ENCODE measurements around the gene GLIS1.
A peak's percentile ranks its signal among the peaks of the same experiment; 100 is the strongest.

Gene GLIS1

DNA sequence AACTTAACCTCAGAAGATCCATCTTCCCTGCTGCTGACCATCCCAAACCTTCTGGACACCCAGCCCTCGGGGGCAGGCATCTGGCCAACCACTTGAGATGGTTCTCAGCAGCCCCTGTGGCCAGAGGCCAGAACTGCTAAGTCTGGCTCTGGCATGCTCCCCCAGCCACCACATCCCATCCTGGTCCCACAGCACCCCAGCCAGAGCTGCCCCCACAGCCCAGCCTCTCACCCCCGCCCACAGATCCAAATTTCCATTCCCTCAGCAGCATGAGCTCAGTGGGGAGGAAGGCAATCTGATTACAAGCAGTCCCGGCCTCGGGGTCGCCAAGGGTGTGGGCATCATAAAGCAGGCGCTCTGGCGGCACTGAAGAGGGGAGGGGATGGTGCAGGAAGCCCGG, 45.6 kb downstream of the GLIS1 start:
- DNase-seq = no peak

DNA sequence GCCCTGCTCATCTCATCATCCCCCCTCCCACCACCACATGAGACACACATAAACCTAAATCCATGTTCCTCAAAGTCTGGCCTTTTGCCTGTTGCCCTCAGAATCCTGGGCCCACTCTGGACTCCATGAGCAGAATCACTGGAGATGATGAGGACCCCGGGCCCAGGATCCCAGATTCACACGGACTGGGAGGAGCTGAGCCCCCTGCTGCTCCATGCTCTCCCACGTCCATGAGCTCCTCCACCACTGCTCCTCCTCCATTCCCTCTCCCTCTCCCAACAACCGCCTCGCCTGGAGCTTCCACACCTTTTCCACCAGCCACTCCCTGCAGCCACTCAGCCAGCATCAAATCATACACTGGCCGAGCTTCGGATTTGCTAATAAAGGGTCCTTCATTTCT, 47.6 kb downstream of the GLIS1 start:
- DNase-seq = no peak

DNA sequence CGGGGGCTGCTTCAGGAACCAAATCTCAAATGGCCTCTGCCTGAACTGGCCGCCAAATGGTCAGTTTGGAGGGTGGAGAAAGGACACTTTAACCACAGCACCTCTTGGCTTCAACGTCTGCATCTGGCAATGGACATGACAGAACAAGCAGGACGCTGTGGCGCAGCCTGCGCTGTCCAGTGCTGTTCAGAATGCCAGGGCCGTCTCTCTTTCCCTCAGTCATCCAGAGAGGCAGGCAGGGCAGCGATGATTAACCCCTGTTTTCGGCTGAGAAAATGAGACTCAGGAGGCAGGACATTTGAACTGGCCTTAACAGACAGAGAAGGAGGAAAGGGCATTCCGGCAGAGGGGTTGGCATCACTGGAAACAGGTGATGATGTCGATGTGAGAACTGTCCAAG, 48.6 kb downstream of the GLIS1 start:
- DNase-seq = no peak

DNA sequence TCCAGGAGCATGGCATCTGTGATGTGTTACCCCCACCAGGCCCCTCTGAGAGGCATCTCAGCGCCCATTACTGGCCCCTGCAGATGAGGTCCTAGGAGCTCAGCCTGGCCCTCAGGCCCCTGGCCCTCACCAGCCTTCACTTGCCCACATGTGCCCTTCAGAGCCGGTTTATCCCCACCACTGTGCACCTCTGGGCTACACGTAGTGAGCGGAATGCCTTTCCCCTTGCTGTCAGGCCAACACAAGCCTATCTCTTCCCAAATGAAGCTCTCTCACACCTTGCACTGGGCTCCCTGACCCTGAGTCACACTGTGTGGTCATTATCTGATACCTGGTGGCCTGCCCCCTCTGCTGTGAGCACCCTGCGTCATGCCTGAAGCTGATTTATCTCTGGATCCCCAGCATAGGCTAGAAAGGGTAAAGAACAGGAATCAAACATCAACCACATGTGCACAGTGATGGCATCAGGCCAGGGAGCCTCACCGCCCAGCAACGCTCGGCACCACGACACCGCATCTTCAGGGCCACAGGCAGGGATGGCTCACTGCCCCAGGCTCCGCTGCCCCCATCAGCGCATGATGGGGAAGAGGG, 49.1 kb downstream of the GLIS1 start:
- DNase-seq = no peak

DNA sequence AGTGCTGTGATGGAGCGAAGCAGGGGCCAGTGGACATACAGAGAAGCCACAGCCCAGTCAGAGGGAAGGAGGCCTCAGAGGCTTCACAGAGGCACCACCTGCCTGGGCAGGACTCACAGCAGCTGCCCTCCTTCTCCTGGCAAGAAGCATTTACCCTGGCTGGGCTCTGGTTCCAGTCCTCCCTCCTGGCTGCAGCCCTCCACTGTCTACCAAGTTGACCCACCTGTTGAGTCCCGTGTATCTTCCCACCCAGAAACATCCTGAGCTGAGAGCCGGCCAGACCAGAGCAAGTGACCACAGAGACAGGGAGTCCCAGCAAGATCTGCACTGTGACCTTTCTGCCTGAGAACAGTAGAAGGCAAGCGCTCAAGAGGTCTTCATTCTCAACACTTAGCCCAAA, 49.7 kb downstream of the GLIS1 start:
- DNase-seq = no peak

DNA sequence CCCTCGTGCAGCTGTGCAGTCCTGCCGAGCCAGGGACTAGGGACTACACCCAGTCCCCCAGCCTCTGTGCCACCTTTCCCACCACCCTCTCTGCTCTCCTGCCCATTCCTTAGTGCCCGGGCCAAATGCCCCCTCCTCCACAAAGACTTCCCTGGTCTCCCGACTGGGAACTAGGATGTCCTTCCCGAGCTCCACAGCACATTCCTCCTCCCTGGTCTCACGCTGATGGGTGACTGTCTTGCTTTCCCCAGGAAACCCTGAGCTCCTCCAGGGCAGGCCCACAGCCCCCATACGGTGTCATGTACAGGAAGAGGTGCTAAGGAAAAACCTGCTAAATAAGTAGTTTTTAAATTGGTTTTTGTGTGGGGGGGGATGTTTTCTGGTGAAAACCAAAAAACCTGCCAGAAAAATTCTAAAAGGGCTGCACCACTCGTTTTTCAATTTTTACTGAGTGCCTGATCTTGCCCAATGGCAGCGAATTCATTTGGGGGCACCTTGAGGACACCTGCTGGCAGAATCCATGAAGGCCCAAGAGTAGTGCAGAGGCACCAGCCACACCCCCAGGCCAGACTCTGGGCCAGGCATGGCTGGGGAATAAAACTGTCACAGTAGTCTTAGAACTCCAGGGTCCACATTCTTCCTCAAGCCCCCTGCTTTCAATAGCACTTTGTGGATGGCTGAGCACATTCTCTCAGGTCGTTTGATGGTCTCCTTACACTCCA, 50.4 kb downstream of the GLIS1 start:
- no peak for DNase-seq

DNA sequence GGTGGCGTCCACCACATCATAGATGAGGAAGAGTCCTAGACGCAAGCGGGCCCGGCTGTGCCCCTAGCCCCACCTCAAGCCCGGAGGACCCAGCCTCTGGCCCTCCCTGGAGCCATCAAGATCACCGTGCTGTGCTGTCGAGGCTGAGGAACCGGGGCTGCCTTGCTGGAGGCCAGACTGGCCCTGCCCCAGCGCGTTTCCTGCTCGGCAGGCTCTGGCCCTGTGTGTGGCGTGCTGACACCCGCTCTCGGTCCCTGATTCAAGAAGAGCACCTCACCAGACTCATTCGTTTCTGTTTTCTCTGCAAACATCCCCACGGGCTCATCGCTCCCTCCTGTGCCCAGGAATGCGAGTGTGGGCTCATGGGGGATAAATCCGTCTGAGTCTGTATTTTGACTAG, 51.1 kb downstream of the GLIS1 start:
- no peak for DNase-seq

DNA sequence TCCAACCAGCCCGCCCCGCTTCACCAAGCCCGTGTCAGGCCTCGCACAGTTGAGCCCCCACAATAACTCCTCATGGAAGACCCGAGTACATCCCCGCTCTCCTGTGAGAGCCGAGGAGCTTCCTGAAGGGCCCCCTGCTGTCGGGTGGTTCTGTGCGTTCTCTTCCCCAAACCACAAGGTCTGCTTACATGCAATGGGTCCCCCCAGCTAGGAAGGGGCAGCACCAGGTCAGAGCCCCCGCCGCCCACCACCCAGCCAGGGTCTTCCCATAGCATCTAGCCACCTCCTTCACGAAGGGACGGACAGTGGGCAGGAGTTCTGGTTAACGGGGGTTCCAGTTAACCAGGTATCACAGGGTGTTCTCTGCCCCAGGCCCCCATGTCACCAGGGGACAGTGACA, 51.5 kb downstream of the GLIS1 start:
- no peak for DNase-seq

DNA sequence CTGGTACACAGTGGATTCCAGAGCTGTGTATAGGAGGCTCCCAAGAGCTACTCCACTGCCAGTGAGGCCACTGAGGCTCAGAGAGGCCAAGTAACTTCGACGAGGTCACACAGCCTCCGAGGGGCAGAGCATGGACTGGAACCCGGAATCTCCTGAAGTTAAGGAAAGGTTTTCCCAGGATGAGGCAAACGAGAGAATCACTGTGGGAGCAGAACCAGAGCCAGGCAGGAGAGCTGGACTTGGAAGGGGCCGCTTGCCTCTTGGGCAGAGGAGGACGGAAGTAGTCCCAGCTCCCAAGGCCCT, 52.0 kb downstream of the GLIS1 start:
- no peak for DNase-seq

DNA sequence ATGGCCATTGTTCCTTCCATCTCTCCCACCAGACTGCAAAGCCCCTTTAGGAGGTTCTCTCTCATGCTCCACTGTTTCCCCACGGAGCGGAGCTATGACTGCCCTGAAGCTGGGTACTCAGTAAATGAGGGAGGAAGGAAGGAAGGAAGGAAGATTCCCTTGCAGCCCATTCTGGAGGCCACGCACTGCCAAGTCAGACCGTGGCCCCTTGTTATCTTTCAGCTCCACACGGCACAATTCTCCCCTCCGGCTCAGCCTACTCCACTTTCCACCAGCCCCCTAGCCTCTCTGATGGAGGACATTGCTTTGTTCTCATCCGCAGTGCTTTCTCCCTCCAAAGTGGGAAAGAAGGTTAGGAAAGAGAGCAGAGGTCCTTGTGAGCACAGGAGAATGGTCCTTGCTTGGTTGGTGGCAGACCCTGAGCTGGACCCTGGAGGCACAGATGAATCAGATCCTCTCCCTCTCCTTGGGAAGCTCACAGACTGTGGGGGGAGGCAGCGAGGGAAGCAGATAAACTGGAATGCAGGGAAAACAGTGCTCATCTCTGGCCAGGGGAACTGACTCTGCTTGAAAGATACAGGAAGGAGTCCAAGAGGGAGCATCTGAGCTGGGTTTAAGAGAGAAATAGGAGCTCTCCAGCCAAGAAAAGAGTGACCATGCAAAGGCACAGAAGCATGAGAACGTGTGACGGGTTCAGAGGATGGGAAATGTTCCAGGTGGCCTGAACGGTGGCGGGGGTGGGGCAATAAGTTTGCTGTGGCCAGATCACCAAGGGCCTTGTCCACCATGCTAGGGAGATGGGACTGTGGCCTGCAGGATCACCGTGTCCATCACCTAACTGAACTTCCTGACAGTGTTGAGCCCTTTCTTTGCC, 52.6 kb downstream of the GLIS1 start:
- DNase-seq = peak in 1 of 14 donors; percentile 45

DNA sequence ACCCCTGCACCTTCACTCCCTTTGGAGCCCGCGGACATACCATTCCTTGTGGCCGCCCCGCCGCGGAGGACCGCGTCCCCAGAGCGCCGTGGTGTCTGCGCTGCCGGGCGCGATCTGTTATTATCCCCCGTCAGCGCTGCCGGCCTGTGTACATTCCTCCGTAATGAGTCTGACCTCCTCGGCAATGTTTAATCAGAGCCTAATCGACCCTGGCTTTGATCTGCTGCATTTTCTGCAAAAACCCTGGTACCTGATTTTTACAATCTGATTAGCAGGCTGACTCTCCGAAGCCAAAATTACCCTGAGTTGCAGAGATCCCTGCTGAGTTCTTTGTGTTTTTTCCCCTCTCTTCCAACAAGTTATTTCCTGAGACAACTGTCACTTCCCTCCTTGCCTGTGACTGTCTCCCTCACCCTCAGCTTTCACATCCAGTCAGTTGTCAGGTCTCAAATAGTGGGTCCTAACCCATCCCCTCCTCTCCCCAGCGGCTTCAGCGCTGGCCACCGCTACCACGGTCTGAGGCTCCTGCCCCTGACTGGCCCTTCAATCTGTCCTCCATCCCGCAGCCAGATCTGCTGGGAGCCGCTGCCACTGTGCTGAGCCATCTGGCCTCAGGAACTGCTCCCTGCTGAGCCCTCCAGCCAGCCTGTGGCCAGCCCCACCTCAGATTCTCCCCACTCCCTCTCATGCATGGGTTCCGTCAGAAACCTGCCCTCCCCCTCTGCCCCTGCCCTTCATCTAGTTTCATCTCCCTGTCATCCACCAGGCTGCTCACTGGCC, 53.5 kb downstream of the GLIS1 start:
- DNase-seq = peak in 1 of 14 donors; percentile 81

DNA sequence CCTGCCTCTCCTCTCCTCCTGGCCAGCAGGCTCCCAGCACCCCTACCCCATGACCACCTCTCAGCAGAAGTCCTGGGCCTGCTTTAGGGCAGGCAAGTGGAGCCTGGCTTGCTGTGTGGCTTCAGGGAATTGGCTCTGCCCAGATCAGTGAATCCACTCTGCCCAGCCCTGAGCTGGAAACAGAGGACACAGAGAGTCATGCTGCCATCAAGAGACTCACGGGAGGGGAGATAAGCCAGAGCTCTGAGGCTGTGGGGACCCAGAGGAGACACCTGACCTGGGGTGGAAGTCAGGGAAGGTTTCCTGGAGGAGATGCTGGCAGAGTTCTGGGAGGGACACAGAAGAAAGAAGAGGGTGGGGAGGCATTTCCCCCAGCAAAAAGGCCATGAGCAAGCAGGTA, 54.2 kb downstream of the GLIS1 start:
- DNase-seq = peak in 1 of 14 donors; percentile 49

DNA sequence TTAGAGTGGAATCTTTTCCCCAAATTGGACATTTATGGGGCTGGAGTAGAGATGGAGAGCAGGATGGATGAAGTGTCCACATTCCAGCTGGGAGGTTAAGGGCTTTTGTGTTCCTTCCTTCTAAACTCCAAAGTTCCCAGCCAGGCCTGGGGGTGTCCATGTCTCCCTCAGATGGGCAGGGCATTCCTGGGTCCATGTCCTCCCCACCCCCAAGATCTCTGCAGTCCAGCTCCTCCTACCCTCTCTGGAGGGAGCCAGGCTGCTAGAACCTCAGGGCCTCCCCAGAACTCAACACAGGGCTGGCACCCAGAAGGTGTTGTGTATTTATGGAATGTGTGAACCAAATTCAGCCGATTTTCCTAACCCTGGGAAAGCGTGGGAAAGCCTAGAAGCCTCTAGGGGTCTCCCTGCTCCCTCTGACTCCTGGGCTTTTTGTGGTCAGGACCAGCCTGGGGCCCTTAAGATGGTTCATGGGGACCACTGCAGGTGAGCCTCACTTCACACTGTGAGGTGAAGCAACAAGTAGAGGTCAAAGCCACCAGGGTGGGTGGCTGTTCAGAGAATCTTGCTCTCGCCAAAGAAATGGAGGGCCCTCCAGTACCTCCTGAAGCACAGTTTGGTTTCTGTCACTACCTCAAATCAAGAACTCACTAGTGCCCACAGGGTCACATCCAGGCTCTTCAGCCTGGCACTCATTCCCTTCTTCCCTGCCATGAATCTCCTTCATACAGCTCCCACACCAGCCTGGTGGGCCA, 54.8 kb downstream of the GLIS1 start:
- DNase-seq = no peak

DNA sequence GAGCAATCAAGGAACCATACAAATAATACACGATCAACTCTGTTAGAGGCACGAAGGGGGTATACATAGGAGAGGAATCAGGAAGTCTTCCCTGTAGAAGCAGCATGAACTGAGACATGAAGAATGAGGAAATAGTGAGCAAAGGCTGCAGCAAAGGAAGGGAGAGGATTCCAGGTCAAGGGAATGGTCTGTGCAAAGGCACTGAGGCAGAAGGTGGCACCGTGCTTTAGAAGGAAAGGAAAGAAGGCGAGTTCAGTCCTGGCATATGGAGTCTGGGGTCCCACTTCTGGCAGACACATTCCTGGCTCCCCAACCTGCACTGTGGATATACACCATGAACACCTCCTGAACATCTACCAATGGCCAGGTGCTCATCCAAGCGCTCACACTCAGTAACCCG, 56.1 kb downstream of the GLIS1 start:
- DNase-seq = no peak

DNA sequence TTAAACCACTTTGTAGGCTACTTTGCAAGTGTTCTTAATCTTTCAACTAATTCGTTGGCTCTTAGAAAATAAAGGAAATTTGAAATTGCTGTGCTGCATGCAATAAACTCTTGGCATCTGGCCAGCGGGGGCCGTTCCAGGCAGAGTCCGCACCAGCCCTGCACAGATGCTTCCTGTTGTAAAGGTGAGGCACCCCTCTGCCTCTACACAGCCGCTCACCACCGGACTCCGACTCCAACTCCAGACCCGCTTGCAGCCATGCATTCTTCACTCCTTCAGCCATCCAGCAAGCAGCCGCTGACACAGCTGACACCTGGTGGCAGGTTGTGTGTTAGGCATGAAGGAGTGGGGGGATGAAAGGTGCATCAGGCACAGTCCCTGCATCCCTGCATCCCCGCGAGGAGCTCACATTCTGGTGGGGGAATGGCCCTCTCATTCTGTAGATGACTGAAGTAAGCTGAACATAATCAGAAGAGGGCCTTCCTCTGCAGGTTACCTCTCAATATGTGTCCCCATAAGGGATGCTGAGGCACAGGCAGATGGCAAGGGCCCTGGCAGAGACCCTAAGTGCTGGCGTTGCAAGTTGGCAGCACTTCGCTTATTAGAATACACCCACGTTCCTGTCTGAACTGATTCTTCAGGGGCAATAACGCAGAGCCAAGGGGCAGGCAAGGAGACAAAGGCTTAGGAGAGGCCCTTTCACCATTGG, 56.8 kb downstream of the GLIS1 start:
- peak in 1 of 14 donors; percentile 54 for DNase-seq

DNA sequence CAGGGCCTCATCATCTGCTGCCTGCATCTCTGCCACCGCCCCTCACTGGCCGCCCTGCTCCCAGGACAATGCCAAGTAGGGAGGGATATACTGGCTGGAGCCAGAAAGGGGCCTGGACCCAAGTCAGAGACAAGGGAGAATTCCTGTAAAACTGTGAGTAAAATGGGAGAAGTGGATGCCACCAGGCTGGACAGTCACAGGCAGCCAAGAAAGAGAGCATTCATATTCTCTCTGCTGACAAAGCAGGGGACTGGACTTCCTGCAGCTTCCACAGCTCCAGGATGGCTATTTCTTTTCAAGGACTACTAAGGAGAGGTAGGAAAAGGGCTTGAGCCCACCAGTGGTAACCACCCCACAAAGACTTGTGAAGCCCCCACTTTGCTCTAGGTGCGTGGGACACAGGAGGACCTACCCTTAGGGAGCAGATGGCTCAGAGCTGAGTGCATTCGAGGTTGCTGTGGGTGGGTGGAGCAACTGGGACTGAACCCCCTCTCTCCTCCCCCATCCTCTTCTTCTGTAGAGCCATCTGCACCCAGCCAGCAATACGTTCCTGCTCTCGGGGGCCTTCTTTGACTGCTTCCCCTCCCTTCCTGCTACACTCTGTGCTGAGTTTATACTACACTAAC, 57.5 kb downstream of the GLIS1 start:
- peak in 2 of 14 donors; percentile 5 to 59 for DNase-seq

DNA sequence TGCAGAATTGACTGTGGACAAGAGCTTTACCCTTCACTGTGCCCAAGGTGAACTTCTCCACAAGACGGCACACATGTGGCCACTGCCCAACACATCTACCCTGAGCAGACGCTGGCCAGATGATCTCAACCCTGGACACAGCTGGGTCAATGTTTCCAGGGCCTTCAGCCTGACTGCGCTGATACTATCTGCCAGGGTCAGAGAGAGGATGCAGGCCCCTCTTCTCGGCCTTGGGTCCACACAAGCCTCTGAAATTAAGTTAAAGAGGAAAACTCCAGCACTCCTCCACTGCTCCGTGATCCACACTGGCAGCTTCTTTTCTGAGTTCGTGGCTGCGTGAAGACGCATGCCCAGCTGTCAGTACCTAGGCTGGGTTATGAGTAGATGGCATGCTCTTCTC, 58.1 kb downstream of the GLIS1 start:
- DNase-seq = no peak

DNA sequence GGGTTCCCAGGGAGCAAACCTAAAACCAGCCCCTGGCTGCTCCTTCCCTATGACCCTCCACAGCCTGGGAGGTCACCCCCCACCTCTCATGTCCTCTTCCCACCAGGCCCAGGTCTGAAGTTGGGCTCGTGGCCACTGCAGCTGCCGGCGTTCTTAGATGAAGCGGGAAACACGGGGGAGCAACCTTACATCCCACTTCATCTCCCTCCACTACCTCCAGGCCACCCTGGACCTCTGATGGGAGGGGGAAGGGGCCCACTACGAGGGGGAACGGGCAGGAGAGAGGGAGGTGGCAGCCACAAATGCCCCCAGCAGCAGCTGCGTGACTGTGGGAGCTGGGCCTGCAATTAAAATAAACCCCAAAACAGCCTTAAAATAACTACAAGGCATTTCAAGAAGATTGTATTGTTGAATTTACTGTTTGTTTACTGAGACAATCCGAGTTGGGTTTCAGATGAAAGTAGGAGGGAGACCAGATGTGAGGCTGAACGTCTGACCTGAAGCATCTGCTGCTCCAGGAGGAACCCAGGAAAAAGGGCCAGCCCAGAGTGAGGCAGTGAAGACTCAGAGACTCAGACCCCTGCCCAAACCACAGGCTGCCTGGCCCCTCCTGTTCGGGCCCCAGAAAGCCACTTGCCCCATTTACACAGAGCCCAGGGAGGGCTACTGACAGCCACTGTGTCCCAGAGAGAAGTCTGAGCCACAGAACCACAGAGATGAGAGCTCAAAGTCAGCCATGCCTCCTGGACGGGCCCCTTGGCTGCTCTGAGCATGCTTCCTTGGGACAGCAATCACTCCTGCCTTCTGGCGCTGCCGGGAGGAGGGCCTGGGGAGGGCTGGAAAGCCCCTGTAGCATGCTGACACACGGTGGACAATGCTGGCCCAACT, 59.8 kb downstream of the GLIS1 start:
- no peak for DNase-seq

DNA sequence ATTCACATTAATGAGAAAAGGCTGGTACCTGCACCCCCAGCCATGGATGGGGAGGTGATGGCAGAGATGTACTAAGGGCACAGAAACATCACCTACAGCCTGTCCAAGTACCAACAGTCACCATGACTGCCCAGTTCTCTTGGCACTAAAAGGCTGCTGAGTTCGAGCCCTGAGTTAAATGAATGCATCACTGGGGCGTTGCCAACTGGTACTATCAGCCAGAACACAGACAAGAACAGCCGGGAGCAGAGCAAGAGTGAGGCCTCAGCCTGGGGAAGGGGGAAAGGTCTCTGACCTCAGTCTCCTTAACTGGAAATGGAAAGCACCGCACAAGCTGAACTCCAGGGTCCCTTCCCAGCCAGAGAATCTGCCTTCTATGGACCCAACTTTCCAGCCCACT, 60.5 kb downstream of the GLIS1 start:
- DNase-seq = peak in 4 of 14 donors; percentile 4 to 58 (median 12)

DNA sequence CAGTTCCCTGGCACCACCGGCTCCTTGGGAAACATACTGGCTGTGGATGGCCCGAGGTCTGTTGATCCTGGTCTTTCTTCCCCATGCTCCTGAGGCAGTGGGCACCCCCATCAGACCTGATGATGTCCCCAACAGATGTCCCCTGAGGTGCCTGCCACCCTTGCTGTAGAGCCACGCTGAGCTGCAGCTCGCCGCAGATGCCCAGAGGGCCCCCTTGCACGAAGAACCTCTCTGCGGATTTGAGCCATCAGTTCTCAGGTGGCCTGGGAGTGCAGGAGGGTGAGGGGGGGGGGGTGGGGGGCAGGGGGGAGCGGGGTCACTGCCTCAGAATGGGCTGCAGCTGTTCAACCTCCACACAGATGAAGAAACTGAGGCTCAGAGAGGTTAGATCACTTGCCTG, 60.9 kb downstream of the GLIS1 start:
- DNase-seq = no peak
